A549 (cell line): Measurements from ENCODE around the gene UHRF2. TPM values are rescaled to one million over a fixed set of nuclear protein-coding genes. Genes with fewer than 3 reads are reported as not detected.

Experiments
- ATAC-seq, 2 experiments: fragments of 200-7000 bp in 1 of 2; fragments of >200 bp in 1 of 2; cut with Nextera tagmentation in 1 of 2; cut with Tn5 transposase in 1 of 2; 3 replicates each; pipeline versions ENCODE4 v1.8.0 to v1.9.1; 2018 to 2020; ENCODE audit warnings: mild to moderate bottlenecking in 1 of 2, moderate library complexity in 1 of 2
- CTCF ChIA-PET: fragments of 300-600 bp; sonication (Branson Sonifier 250); formaldehyde crosslinking; extraction: SDS; loops from one replicate; lab custom pipeline; 2021; ENCODE audit warnings: antibody characterized with exemption, inconsistent platforms; lab: Yijun Ruan, JAX
- POLR2A ChIA-PET: fragments of 350-600 bp; formaldehyde crosslinking; extraction: SDS; loops from one replicate; lab custom pipeline; 2021; ENCODE audit warnings: antibody characterized with exemption, inconsistent platforms; lab: Yijun Ruan, JAX
- DNase-seq, 2 experiments: peaks; one replicate each; pipeline versions ENCODE4 v3.0.0 to v3.0.0-alpha.2; 2011 to 2016; ENCODE audit warnings: low read depth in 1 of 2, low spot score in 1 of 2
- FAIRE-seq: peaks from 2 replicates; lab custom pipeline; 2011; peaks lifted over from hg19 to GRCh38; lab: Jason Lieb, UNC
- H3K27ac ChIP-seq, 2 experiments: fragments of >200 bp; sonication (Bioruptor Twin); formaldehyde crosslinking; 3 replicates each; pipeline ENCODE4 v1.5.1; 2016 to 2017
- H3K4me1 ChIP-seq: fragments of >200 bp; sonication (Bioruptor Twin); formaldehyde crosslinking; 3 replicates; pipeline ENCODE4 v1.6.1; 2016
- H3K4me2 ChIP-seq: fragments of >200 bp; sonication (Bioruptor Twin); formaldehyde crosslinking; 3 replicates; pipeline ENCODE4 v1.6.1; 2016
- H3K4me3 ChIP-seq: fragments of >200 bp; sonication (Bioruptor Twin); formaldehyde crosslinking; 3 replicates; pipeline ENCODE4 v1.5.1; 2016
- H3K9me3 ChIP-seq: fragments of >200 bp; sonication (Bioruptor Twin); formaldehyde crosslinking; 3 replicates; pipeline ENCODE4 v1.6.1; 2016
- CBX8 ChIP-seq: fragments of 200-600 bp; sonication (generic); IDR thresholded peaks from 2 replicates; pipeline ENCODE4 v1.6.1; 2016
- E2F6 ChIP-seq: IDR thresholded peaks from 2 replicates; pipeline ENCODE4 v1.6.1; 2012; ENCODE audit warnings: low read depth, borderline replicate concordance
- EP300 ChIP-seq, 2 experiments: fragments of >200 bp; sonication (Bioruptor Twin); formaldehyde crosslinking; IDR thresholded peaks; 2 replicates in 1 of 2; 3 replicates in 1 of 2; pipeline ENCODE4 v1.6.1; 2016 to 2017
- ESRRA ChIP-seq: fragments of 150-350 bp; IDR thresholded peaks from 2 replicates; pipeline ENCODE4 v1.6.1; 2014; ENCODE audit warnings: mild to moderate bottlenecking, low read length, borderline replicate concordance
- FOSL2 ChIP-seq, 2 experiments: fragments of 450-650 bp in 1 of 2; fragments of >200 bp in 1 of 2; sonication (Bioruptor Twin) in 1 of 2; formaldehyde crosslinking; IDR thresholded peaks; 2 replicates each; pipeline versions ENCODE4 v1.5.0 to v1.6.1; 2016 to 2020; ENCODE audit warnings: mild to moderate bottlenecking in 1 of 2, moderate library complexity in 1 of 2
- HOXA7 ChIP-seq: fragments of 250-450 bp; sonication (Bioruptor Pico); IDR thresholded peaks from 2 replicates; pipeline ENCODE4 v1.5.0; 2020; ENCODE audit warnings: mild to moderate bottlenecking, moderate library complexity
- HOXB13 ChIP-seq: fragments of 250-450 bp; sonication (Bioruptor Pico); IDR thresholded peaks from 2 replicates; pipeline ENCODE4 v1.5.0; 2020; ENCODE audit warnings: low read depth, mild to moderate bottlenecking, moderate library complexity
- JUNB ChIP-seq: fragments of >200 bp; sonication (Bioruptor Twin); formaldehyde crosslinking; IDR thresholded peaks from 2 replicates; pipeline ENCODE4 v1.6.1; 2016
- PHF8 ChIP-seq: fragments of 200-600 bp; sonication (generic); IDR thresholded peaks from 2 replicates; pipeline ENCODE4 v1.6.1; 2016; ENCODE audit warnings: low read depth, mild to moderate bottlenecking, antibody characterized with exemption, moderate library complexity, borderline replicate concordance
- POLR2A ChIP-seq: IDR thresholded peaks from 2 replicates; pipeline ENCODE4 v1.6.1; 2012; ENCODE audit warnings: mild to moderate bottlenecking, low read length
- SREBF2 ChIP-seq: fragments of 450-650 bp; IDR thresholded peaks from 2 replicates; pipeline ENCODE4 v1.6.1; 2014; ENCODE audit warnings: mild to moderate bottlenecking, moderate library complexity
- TFCP2L1 ChIP-seq: fragments of 250-450 bp; sonication (Bioruptor Pico); IDR thresholded peaks from 2 replicates; pipeline ENCODE4 v1.5.0; 2021; ENCODE audit warnings: mild to moderate bottlenecking
- WGBS: methylation state at CpG from one replicate; pipeline ENCODE4 v1.1.6; 2017; ENCODE audit errors: missing lambda C conversion rate; 5-methylcytosine and 5-hydroxymethylcytosine counted together
- polyA plus RNA-seq, 4 experiments: library from polyadenylated mRNA; depleted of rRNA in 3 of 4; stranded (reverse); fragments of >200 nt; fragmentation: RNase III in 1 of 4; extraction: RNeasy Plus Mini Kit Qiagen cat#74134 plus additional on column Dnase treatment in 1 of 4; gene quantifications; 2 replicates in 3 of 4; 3 replicates in 1 of 4; pipeline ENCODE4 v1.2.3, GENCODE V29; 2011 to 2017
- TF ChIP-seq, protein P1 (sequence below): fragments of 250-450 bp; sonication (Bioruptor Pico); IDR thresholded peaks from 2 replicates; pipeline ENCODE4 v1.5.0; 2020; ENCODE audit warnings: low read depth, mild to moderate bottlenecking, moderate library complexity
- TF ChIP-seq, protein P2 (sequence below): fragments of 250-450 bp; sonication (Bioruptor Pico); IDR thresholded peaks from 2 replicates; pipeline ENCODE4 v1.5.0; 2021; ENCODE audit warnings: mild to moderate bottlenecking, moderate library complexity, borderline replicate concordance

UHRF2 gene
- polyA plus RNA-seq, 2 of the 4 experiments (the other 2 are of a cell fraction): 28.6 to 74.3 TPM

DNA sequence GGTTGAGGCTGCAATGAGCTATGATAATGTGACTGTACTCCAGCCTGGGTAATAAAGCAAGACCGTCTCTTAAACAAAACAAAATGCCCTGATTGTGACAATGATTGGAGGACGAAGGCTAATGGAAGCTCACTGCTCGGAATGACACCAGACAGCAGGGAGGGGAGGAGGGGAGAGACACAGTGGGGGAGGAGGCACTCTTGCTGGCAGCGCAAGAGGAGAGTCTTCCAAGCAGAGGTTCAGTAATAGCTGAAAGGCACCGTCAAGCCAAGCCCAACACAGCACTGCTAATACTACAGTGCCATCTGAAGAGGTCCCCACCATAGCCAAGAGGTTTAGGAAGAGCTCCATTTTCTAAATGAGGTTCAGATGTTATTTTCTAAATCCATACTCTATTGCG lies 130.2 kb downstream of the UHRF2 start:
- WGBS: 89% methylated on average over 6 of the region's 6 CpGs
- CTCF ChIA-PET: interaction anchor here (0.7 to 1.2 kb wide), 4 partner anchors 18 to 75 kb away, joined by 3 read pairs; no protein-coding TSS in a partner anchor
- no peak for ATAC-seq

GRCh38 chr9:6545017-6545691 lies 132.2 kb downstream of the UHRF2 start:
- Histone ChIP-seq H3K4me3 (no peak overlapping the region), H3K27ac (no peak overlapping the region), H3K4me1 (no peaks in the 10 kb centered on the region), H3K4me2 (no peak overlapping the region)
- ATAC-seq: peak; percentile 62 to 81; a peak in 4 of 6 replicates
- CTCF ChIA-PET: interaction anchor here (1.0 to 1.2 kb wide), 2 partner anchors 17 to 189 kb away, joined by 3 read pairs; no protein-coding TSS in a partner anchor
- peak in 1 of 2 experiments; percentile 57 for DNase-seq
- TF ChIP-seq FOSL2 (IDR thresholded peaks at IDR 0.05): no peak
- TF ChIP-seq FOSL2 (CRISPR knock-in tag; IDR thresholded peaks at IDR 0.05): 0 out of 2 replicates have a peak, but pooled peaks have one; percentile 35
- TF ChIP-seq JUNB: no peak
- TF ChIP-seq, all 56 proteins: peak for 1
- POLR2A ChIA-PET: no interaction called here
- no peaks in the 10 kb centered on the region for H3K9me3 ChIP-seq
- FAIRE-seq: no peak
- 65% methylated on average over 8 of the region's 8 CpGs for WGBS

More for the DNA sequence above, 130.2 kb downstream of the UHRF2 start:
- Histone ChIP-seq H3K4me3 (no peak overlapping the region), H3K4me2 (no peak overlapping the region), H3K9me3 (no peaks in the 10 kb centered on the region), H3K27ac (no peak overlapping the region), H3K4me1 (no peaks in the 10 kb centered on the region)
- no peak for TF ChIP-seq HOXB13 (CRISPR knock-in tag)
- DNase-seq (no peak), FAIRE-seq (no peak)
- POLR2A ChIA-PET: no interaction called here

GRCh38 chr9:6549106-6549800 lies 136.3 kb downstream of the UHRF2 start:
- H3K9me3 ChIP-seq: no peaks in the 10 kb centered on the region
- ATAC-seq (no peak), DNase-seq (no peak), FAIRE-seq (no peak)
- H3K27ac ChIP-seq: no peak overlapping the region
- CTCF ChIA-PET: interaction anchor here (0.9 to 2.2 kb wide), 3 partner anchors 11 to 195 kb away, joined by 3 to 6 read pairs (median 4); no protein-coding TSS in a partner anchor
- no peak for TF ChIP-seq HOXA7 (CRISPR knock-in tag)
- no peak for TF ChIP-seq SREBF2
- no peak for TF ChIP-seq POLR2A
- TF ChIP-seq EP300 (IDR thresholded peaks at IDR 0.05): no peak
- no peak for TF ChIP-seq PHF8
- TF ChIP-seq, protein P1, sequence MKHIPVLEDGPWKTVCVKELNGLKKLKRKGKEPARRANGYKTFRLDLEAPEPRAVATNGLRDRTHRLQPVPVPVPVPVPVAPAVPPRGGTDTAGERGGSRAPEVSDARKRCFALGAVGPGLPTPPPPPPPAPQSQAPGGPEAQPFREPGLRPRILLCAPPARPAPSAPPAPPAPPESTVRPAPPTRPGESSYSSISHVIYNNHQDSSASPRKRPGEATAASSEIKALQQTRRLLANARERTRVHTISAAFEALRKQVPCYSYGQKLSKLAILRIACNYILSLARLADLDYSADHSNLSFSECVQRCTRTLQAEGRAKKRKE (CRISPR knock-in tag): no peak
- TF ChIP-seq ESRRA: no peak
- TF ChIP-seq, protein P2, sequence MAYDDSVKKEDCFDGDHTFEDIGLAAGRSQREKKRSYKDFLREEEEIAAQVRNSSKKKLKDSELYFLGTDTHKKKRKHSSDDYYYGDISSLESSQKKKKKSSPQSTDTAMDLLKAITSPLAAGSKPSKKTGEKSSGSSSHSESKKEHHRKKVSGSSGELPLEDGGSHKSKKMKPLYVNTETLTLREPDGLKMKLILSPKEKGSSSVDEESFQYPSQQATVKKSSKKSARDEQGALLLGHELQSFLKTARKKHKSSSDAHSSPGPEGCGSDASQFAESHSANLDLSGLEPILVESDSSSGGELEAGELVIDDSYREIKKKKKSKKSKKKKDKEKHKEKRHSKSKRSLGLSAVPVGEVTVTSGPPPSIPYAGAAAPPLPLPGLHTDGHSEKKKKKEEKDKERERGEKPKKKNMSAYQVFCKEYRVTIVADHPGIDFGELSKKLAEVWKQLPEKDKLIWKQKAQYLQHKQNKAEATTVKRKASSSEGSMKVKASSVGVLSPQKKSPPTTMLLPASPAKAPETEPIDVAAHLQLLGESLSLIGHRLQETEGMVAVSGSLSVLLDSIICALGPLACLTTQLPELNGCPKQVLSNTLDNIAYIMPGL (CRISPR knock-in tag): no peak
- TF ChIP-seq FOSL2 (IDR thresholded peaks at IDR 0.05): no peak
- TF ChIP-seq FOSL2 (CRISPR knock-in tag; IDR thresholded peaks at IDR 0.05): no peak
- no peak for TF ChIP-seq TFCP2L1 (CRISPR knock-in tag)
- no peak for TF ChIP-seq E2F6
- no peak for TF ChIP-seq CBX8
- H3K4me2 ChIP-seq: no peak overlapping the region
- POLR2A ChIA-PET: interaction anchor here (0.6 kb wide), 1 partner anchor 53 kb away, joined by 5 read pairs; no protein-coding TSS in a partner anchor
- H3K4me1 ChIP-seq: no peaks in the 10 kb centered on the region
- 80% methylated on average over 7 of the region's 8 CpGs for WGBS
- no peak overlapping the region for H3K4me3 ChIP-seq
